Renal cortical epithelial cell (primary cell): Measurements from ENCODE around the gene MECP2. TPM values are rescaled to one million over a fixed set of nuclear protein-coding genes. Genes with fewer than 3 reads are reported as not detected.
"Not testable (repeated sequence)": the region's sequence is repeated elsewhere in the genome, so short reads cannot be mapped to it uniquely, and the experiment has no call there.

Experiments used
- DNase-seq: peaks from one replicate; pipeline ENCODE4 v3.0.0-alpha.2; 2011; ENCODE audit warnings: low read depth
- total RNA-seq: library from RNA; depleted of rRNA; stranded (reverse); fragments of >200 nt; gene quantifications from 2 replicates; pipeline ENCODE4 v1.2.3, GENCODE V29; 2014

The MECP2 gene
- 16.7 and 32.1 TPM in 2 replicates for total RNA-seq

- peak; percentile 74 for DNase-seq
These were observed at the start of gene MECP2 for GRCh38 chrX:154097589-154098541. TSS of gene MECP2 (minus strand) at chrX:154097717.

GRCh38 chrX:154144010-154144409 lies 46.5 kb upstream of the MECP2 start, which contains the start of gene OPN1LW:
TSS of gene OPN1LW (plus strand) at chrX:154144243. CDS start at chrX:154144284, 41 bp downstream.
- DNase-seq: not testable (repeated sequence)

GRCh38 chrX:154142950-154143745 lies 45.6 kb upstream of the MECP2 start:
- DNase-seq: no peak

DNA sequence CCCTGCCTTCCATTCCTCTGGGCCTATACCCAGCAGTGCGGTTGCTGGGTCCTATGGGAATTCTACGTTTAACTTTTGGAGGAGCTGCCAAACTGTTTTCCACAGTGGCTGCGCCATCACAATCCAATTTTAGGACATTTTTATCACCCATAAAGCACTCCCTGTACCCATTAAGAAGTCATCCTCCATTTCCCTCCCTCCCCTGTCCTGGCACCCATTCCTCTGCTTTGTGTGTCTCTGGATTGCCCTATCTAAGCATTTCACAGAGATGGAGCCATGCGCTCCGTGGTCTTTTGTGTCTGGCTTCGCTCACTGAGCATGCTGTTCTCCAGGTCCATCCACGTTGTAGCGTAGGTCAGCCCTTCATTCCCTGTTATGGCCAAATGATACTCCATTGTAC lies 44.9 kb upstream of the MECP2 start:
- DNase-seq: no peak

DNA sequence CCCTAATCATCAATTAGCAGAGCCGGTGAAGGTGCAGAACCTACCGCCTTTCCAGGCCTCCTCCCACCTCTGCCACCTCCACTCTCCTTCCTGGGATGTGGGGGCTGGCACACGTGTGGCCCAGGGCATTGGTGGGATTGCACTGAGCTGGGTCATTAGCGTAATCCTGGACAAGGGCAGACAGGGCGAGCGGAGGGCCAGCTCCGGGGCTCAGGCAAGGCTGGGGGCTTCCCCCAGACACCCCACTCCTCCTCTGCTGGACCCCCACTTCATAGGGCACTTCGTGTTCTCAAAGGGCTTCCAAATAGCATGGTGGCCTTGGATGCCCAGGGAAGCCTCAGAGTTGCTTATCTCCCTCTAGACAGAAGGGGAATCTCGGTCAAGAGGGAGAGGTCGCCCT lies 43.2 kb upstream of the MECP2 start:
- no peak for DNase-seq

GRCh38 chrX:154140206-154140605 lies 42.7 kb upstream of the MECP2 start:
- no peak for DNase-seq

DNA sequence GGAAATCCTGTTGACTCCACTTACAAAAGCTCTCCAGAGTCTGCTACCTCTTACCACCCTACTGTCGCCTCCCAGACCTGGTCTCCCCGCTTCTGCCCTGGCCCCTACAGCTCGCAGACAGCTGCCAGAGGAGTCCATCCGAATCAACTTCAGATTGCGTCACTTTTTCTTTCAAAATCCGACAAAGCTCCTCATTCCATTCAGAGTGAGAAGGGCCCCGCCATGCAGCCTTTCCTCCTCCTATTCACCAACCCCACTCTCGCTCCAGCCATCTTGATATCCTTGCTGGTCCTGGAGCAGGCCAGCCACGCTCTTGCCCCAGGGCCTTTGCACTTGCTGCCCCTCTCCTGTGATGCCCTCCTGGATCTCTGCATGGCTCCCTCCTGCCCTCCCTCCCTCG lies 41.3 kb upstream of the MECP2 start:
- no peak for DNase-seq

GRCh38 chrX:154136627-154137161 lies 39.2 kb upstream of the MECP2 start:
- DNase-seq: peak; percentile 6

- DNase-seq: peak; percentile 42
These were observed 38.1 kb upstream of the MECP2 start for GRCh38 chrX:154135458-154136229.

GRCh38 chrX:154132366-154132765 lies 34.8 kb upstream of the MECP2 start:
- no peak for DNase-seq

DNA sequence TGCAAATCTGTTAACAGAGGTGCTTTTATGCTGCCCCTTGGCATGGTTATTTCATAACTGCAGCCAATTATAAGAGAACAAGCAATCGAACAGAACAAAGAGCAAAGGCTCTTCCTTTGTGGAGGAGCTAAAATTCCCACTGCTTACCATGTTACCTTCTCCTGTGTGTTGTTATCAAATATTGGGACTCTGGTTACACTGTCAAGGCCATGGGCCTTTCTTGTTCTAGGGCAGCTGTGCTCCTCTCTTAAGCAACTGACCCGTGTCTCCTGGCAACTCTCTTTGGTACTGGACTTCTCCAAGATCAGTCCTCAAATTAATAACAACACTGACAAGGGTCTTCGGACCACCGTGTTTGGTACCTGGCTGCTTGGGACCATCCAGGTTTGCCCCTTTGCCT lies 34.4 kb upstream of the MECP2 start:
- DNase-seq: no peak

- DNase-seq: no peak
These were observed 28.6 kb upstream of the MECP2 start for GRCh38 chrX:154126101-154126500.

DNA sequence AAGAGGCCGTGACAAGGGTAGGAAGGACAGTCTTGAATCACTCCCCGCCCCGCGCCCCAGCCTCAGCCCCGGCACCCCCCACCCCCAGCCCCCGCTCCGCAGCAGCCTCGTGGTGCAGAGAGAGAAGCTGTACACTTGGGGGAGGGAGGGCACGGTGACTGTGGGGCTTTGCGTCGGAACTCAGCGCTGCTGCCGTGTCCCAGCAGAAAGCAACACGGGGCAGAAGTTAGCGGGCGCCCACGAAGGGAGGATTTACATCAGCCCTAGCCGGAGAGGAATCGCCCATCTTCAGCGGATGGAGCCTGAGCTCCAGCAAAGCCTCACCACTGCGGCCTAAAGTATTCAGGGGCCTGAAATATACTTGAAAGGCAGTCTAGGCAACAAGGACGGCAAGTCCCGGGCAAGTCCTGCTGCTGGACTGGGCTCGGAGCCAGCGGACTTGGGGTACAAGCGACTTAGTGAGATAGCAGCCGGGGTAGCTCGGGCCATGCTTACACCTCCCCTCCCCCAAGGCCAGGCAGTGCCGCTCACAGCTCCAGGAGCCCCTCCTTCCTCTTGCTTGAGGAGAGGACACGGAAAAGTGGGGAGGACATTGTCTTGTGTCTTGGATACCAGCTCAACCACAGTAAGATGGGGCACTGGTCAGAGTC lies 28.0 kb upstream of the MECP2 start:
- DNase-seq: no peak

DNA sequence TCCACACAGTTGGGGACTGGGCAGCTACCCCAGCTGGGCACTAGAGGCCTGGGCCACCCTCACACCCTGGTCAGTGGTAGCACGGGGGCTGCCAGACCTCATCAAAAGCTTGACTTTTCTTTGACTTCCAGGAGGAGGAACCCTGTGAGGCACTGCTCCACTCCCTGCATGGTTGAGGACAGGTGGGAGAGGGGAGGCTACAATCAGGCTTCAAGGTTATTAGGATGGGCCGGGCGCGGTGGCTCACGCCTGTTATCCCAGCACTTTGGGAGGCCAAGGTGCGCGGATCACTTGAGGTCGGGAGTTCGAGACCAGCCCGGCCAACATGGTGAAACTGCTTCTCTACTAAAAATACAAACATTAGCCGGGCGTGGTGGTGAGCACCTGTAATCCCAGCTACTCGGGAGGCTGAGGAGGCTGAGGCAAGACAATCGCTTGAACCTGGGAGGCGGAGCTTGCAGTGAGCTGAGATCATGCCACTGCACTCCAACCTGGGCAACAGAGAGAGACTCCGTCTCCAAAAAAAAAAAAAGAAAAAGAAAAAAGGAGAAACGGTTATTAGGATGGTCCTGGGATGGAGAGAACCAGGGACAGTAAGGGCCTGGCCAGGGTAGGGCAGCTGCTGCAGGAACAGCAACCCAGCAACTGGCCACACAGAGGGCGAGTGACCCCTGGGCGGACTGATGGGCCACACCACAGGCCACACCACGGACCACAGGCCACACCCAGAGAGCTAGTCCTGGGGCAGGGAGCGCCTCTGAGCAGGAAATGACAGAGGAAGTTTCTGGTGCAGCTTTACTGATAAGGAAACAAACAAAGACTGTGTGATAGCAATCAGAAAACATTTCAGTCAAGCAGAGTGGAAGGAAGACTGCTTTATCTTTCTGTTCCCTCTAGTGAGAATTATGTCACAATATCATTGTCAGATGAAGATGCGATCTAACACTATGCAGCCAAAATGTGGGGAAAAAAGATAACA lies 26.0 kb upstream of the MECP2 start:
- no peak for DNase-seq

GRCh38 chrX:154121961-154122360 lies 24.4 kb upstream of the MECP2 start:
- DNase-seq: no peak

- DNase-seq: no peak
These were observed 23.7 kb upstream of the MECP2 start for GRCh38 chrX:154121207-154121606.

DNA sequence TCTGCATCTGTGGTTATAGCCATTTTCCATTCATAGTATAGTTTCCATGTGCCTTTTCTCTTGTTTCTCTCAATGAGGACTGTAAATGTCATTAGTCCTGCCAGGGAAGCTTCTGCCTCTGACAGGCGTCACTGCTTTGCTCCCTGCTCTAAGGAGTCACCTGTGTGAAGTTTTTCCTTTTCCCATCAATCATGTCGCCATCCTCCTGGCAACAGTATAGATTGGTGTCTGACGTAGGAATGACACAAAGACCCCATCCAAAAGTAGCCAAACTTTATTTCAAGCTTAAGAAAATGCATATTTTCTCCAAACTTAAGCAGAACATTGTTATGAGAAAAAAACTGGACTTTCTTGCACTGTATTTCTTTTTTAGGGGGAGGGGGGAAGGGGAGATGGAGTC lies 23.1 kb upstream of the MECP2 start:
- DNase-seq: no peak

- DNase-seq: no peak
These were observed 20.0 kb upstream of the MECP2 start for GRCh38 chrX:154117566-154117965.

DNA sequence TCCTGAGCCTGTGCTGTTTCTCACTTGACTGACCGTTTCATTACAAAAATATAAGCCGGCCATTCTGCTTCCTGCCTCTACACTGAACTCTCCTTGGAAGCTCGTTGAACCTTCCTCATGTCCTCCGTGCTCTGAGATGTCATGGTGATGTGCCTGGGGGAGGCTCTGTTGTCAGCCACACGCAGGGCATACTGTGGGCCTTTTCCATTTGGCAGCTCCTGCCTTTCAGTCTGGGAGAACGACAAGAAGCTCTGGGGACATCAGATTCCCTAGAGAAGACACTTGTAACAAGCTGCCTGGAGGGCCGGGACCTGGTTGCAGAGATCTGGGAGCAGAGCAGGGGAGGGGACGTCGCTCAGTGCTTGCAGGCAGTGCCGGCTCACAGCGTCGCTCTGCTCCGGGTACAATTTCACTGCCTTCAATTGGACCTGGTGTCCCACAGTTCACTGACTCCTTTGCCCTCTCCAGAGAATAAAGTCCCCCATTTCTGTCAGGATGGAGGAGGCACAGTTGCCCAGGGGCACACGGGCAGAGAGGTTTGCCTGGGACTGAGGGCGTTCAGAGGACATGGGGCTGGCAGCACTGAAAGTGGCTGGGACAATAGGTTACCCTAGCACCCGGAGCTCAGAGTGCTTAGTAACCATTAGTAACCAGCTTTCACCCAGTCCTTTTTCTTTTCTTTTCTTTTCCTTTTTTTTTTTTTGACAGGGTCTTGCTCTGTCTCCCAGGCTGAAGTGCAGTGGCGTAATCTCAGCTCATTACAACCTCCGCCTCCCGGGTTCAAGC lies 19.1 kb upstream of the MECP2 start:
- no peak for DNase-seq
